Right lobe of liver (tissue), 6 donors: ENCODE data around the gene PCSK7. TPM values are rescaled to one million over a fixed set of nuclear protein-coding genes. Genes with fewer than 3 reads are reported as not detected.
A peak's percentile ranks its signal among the peaks of the same experiment; 100 is the strongest.
"Not testable (repeated sequence)": the region's sequence is repeated elsewhere in the genome, so short reads cannot be mapped to it uniquely, and the experiment has no call there.

Experiments used
- ATAC-seq, 4 donors: fragments of 200-7000 bp; cut with Tn5 transposase; one replicate each; pipeline ENCODE4 v1.9.1; 2020; ENCODE audit warnings: mild to moderate bottlenecking in 4 of 4, moderate library complexity in 4 of 4
- DNase-seq, 3 donors: peaks; one replicate each; pipeline ENCODE4 v3.0.0-alpha.2; 2020
- H3K27ac ChIP-seq, 3 donors: fragments of 200-600 bp; one replicate each; pipeline ENCODE4 v1.8.0; 2022
- H3K27me3 ChIP-seq, 2 donors: fragments of 200-600 bp; one replicate each; pipeline ENCODE4 v1.8.0; 2022
- H3K36me3 ChIP-seq, 4 donors: fragments of 200-600 bp; sonication (generic) in 1 of 4; one replicate each; pipeline versions ENCODE4 v1.5.1 to v1.8.0; 2017 to 2022; ENCODE audit warnings: control low read depth in 1 of 4
- H3K4me1 ChIP-seq, 4 donors: fragments of 200-600 bp; sonication (generic) in 1 of 4; one replicate each; pipeline versions ENCODE4 v1.5.1 to v1.8.0; 2017 to 2022; ENCODE audit warnings: control low read depth in 1 of 4
- H3K4me3 ChIP-seq, 3 donors: fragments of 200-600 bp; one replicate each; pipeline ENCODE4 v1.8.0; 2022
- H3K9me3 ChIP-seq, 4 donors: fragments of 200-600 bp; sonication (generic) in 1 of 4; one replicate each; pipeline versions ENCODE4 v1.5.1 to v1.8.0; 2017 to 2022; ENCODE audit warnings: control low read depth in 1 of 4
- CTCF ChIP-seq, 4 donors: fragments of 200-600 bp in 3 of 4; fragments of 450-650 bp in 1 of 4; IDR thresholded peaks; one replicate each; pipeline versions ENCODE4 v1.5.1 to v1.8.0; 2016 to 2022; ENCODE audit warnings: antibody characterized with exemption in 4 of 4, mild to moderate bottlenecking in 2 of 4
- POLR2A ChIP-seq: fragments of 450-650 bp; IDR thresholded peaks from one replicate; pipeline ENCODE4 v1.6.1; 2017; ENCODE audit warnings: antibody characterized with exemption, mild to moderate bottlenecking
- WGBS: methylation state at CpG from one replicate; pipeline ENCODE4 v1.1.6; 2018; ENCODE audit warnings: low coverage, low lambda C conversion rate; ENCODE audit not compliant: insufficient coverage; ENCODE audit errors: missing lambda C conversion rate; 5-methylcytosine and 5-hydroxymethylcytosine counted together
- intact Hi-C, 2 donors: fragments of 100-400 bp; cut with DNase I; formaldehyde crosslinking; loops; one replicate each; pipeline versions ENCODE4 v1.11.2 to v1.14.1; 2022
- total RNA-seq, 6 experiments: library from RNA; depleted of rRNA in 2 of 6; stranded (reverse); fragments of >200 nt in 2 of 6; fragmentation: NEBNext Ultra II Directional in 3 of 6; extraction: Animal tissue kit (Norgen Biotek cat#: 25700) in 3 of 6; gene quantifications; one replicate each; pipeline versions ENCODE4 v1.1.0 to v1.2.4, GENCODE V29; 2016 to 2023
- donor health status: DM: no; HTN: yes; CAD: no.
- donor health status: DM: no; HTN: no; CAD: no.
- donor health status: DM: no; HTN: no; CAD: no.
- donor health status: DM: no; HTN: yes; CAD: no.
- donor health status: DM: no; HTN: yes; CAD: no.

The PCSK7 gene
- total RNA-seq, 6 experiments from 2014 or later, result 19.3 to 28.5 (median 25.8) TPM

DNA sequence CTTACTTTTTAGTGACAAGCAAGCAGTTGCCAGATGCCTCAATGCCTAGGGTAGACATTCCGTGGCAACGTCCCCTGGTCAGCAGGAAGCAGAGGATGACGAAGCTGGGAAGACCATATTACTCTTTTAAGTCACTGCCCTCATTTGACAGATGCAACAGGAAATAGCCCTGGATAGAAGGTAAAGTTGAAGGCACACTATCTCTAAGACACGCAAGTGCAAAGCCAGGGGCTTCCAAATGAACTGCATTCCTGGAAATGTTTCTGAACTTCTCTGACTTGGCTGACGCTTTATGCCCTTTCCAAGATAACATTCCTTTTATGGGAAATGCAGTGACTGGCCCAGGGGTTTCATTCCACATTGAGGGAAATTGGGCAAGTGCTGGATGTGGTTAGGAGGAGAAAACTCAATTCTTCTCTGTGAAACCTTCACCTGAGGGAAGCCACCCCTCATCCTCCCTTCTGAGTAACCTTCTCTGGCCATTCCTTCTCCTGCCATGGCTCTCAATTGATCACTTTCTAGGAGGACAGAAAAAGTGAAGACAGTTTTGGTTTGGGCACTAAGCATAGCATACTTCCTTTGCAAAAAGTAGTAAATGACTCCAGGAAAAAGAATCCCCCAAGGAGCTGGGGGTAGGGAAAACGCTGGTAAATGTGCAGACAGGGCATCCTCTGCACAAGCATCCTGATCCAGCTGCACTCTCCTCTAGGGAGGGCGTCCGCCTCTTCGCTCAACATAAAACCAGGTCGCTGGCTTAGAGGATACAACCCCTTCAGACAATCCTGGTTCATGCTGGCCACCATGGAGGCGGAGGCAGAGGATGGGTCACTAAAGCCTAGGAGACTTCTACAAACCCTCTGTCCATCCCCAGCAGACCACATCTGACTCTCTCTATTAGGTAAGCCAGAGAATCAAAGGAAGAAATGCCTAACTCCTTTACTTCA, 14.5 kb downstream of the PCSK7 start:
- H3K9me3 ChIP-seq, result no peaks in the 10 kb centered on the region
- no peak overlapping the region for H3K4me3 ChIP-seq
- peaks cover 0 to 61% (median 19%) of the 10 kb centered on the region in 4 donors for H3K36me3 ChIP-seq
- ATAC-seq (peak; percentile 17 to 43 (median 33)), DNase-seq (peak in 1 of 3 donors; percentile 29)
- no peaks in the 10 kb centered on the region for H3K4me1 ChIP-seq
- intact Hi-C loops, result no loop called here
- WGBS, result 70% methylated on average over 11 of the region's 11 CpGs
- TF ChIP-seq CTCF (IDR thresholded peaks at IDR 0.05) (no peak), POLR2A (no peak)
- no peaks in the 10 kb centered on the region for H3K27me3 ChIP-seq
- peak overlapping the region in 2 of 3 donors; percentile 47 to 49 for H3K27ac ChIP-seq

GRCh38 chr11:117214404-117215110, 17.3 kb downstream of the PCSK7 start:
- Histone ChIP-seq H3K27ac (no peak overlapping the region), H3K4me1 (no peaks in the 10 kb centered on the region), H3K27me3 (no peaks in the 10 kb centered on the region), H3K9me3 (no peaks in the 10 kb centered on the region), H3K36me3 (peaks cover 0 to 50% (median 19%) of the 10 kb centered on the region in 4 donors), H3K4me3 (no peak overlapping the region)
- TF ChIP-seq CTCF (IDR thresholded peaks at IDR 0.05) (no peak), POLR2A (no peak)
- 88% methylated on average over 7 of the region's 7 CpGs for WGBS
- DNase-seq, result peak in 1 of 3 donors; percentile 2
- ATAC-seq, result no peak
- intact Hi-C loops, result no loop called here

GRCh38 chr11:117212697-117213355, 19.0 kb downstream of the PCSK7 start:
- no peak for DNase-seq
- no peaks in the 10 kb centered on the region for H3K9me3 ChIP-seq
- intact Hi-C loops, result no loop called here
- H3K27me3 ChIP-seq, result no peaks in the 10 kb centered on the region
- H3K36me3 ChIP-seq, result peaks cover 0 to 35% (median 12%) of the 10 kb centered on the region in 4 donors
- H3K27ac ChIP-seq, result no peak overlapping the region
- no peak for ATAC-seq
- TF ChIP-seq POLR2A, result no peak
- TF ChIP-seq CTCF (IDR thresholded peaks at IDR 0.05), result no peak
- H3K4me1 ChIP-seq, result no peaks in the 10 kb centered on the region
- H3K4me3 ChIP-seq, result no peak overlapping the region
- WGBS, result 95% methylated on average over 7 of the region's 11 CpGs

DNA sequence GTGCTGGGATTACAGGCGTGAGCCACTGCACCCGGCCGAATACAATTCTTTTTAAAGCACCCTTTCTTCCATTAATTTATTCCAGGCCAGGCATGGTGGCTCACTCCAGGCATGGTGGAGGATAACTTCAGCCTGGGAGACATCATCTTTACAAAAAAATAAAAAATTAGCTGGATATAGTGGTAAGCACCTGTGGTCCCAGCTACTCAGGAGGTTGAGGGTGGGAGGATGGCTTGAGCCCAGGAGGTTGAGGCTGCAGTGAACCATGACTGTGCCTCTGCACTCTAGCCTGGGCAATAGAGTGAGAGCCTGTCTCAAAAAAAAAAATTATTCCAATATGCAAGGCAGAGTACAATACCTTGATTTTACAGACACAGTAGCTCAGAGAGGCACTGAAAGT, 21.3 kb downstream of the PCSK7 start:
- Histone ChIP-seq H3K27ac (no peak overlapping the region), H3K9me3 (no peaks in the 10 kb centered on the region), H3K27me3 (no peaks in the 10 kb centered on the region), H3K36me3 (peaks cover 0 to 22% (median 10%) of the 10 kb centered on the region in 4 donors), H3K4me1 (no peaks in the 10 kb centered on the region), H3K4me3 (no peak overlapping the region)
- TF ChIP-seq CTCF (IDR thresholded peaks at IDR 0.05), result no peak
- TF ChIP-seq POLR2A, result no peak
- 94% methylated on average over 3 of the region's 3 CpGs for WGBS
- DNase-seq (peak in 1 of 3 donors; percentile 0), ATAC-seq (no peak)
- intact Hi-C loops, result no loop called here

- H3K4me1 ChIP-seq, ATAC-seq, H3K27ac ChIP-seq, H3K9me3 ChIP-seq, H3K4me3 ChIP-seq, H3K27me3 ChIP-seq: not testable (repeated sequence)
- WGBS, result 84% methylated on average over 7 of the region's 8 CpGs
- intact Hi-C loops, result loop anchor here in 1 of 2 donors (5.0 kb wide), 1 partner anchor 77 kb away; no protein-coding TSS in a partner anchor
- DNase-seq, result peak in 1 of 3 donors; percentile 47
- H3K36me3 ChIP-seq, result peaks cover 0 to 16% (median 9%) of the 10 kb centered on the region in 4 donors
These were observed 22.3 kb downstream of the PCSK7 start for GRCh38 chr11:117209351-117210125.

- not testable (repeated sequence) for H3K9me3 ChIP-seq, H3K4me1 ChIP-seq, H3K27me3 ChIP-seq, H3K4me3 ChIP-seq, ATAC-seq, H3K27ac ChIP-seq
- peaks cover 0 to 17% (median 6%) of the 10 kb centered on the region in 4 donors for H3K36me3 ChIP-seq
- WGBS, result no CpG with 5 or more reads among the region's 13 CpGs
- intact Hi-C loops, result loop anchor here in 1 of 2 donors (5.0 kb wide), 1 partner anchor 76 kb away; no protein-coding TSS in a partner anchor
- DNase-seq, result peak in 1 of 3 donors; percentile 54
These were observed 23.2 kb downstream of the PCSK7 start for GRCh38 chr11:117208710-117209109.
